ENCODE measurements around the gene FSHR. TPM values are rescaled to one million over a fixed set of nuclear protein-coding genes. Genes with fewer than 3 reads are reported as not detected.

FSHR gene
- total RNA-seq, 1 donor from 2014 or later: not detected

DNA sequence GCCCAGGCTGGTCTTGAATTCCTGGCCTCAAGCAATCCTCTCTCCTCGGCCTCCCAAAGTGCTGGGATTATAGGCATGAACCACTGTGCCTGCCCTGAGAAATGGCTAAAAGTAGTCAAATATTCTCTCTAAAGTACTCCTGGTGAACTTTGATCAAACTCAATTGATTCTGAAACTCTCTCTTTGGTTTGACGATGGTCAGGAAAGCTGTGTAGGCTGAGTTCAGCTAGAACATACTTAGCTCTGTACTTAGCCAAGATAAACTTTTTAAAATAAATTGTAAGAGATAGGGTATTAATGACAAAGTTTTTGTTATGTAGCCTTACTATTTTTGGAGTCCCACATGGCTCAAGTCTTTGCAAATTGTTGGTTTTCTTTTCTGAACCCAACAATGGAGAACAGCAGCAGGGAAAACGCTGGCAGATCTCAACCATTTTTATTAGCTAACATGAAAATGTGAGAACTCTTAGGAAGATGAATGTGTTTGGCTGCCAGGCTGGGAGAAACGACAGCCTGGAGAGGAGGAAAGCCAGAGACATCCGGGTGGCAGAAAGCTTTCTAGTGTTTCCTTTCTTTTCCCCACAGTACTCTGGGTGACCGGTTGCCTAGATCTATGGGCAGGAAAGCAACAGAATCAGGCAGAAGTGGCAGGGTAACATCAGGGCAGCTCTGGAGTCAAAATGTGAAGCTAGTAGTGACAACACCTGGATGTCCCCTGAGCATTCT lies 205.8 kb downstream of the FSHR start:
- no peak overlapping the region for H3K4me3 ChIP-seq (ENCODE audit: low read depth, low read length)
- TF ChIP-seq, protein P1, sequence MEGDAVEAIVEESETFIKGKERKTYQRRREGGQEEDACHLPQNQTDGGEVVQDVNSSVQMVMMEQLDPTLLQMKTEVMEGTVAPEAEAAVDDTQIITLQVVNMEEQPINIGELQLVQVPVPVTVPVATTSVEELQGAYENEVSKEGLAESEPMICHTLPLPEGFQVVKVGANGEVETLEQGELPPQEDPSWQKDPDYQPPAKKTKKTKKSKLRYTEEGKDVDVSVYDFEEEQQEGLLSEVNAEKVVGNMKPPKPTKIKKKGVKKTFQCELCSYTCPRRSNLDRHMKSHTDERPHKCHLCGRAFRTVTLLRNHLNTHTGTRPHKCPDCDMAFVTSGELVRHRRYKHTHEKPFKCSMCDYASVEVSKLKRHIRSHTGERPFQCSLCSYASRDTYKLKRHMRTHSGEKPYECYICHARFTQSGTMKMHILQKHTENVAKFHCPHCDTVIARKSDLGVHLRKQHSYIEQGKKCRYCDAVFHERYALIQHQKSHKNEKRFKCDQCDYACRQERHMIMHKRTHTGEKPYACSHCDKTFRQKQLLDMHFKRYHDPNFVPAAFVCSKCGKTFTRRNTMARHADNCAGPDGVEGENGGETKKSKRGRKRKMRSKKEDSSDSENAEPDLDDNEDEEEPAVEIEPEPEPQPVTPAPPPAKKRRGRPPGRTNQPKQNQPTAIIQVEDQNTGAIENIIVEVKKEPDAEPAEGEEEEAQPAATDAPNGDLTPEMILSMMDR (IDR thresholded peaks at IDR 0.05; ENCODE audit: insufficient read depth, low read length, severe bottlenecking): no peak
- FAIRE-seq (no peak), DNase-seq (ENCODE audit: low read depth) (no peak)
- no peaks in the 10 kb centered on the region for H3K27me3 ChIP-seq (ENCODE audit: control insufficient read depth, insufficient read depth, low read length)
- H3K36me3 ChIP-seq (ENCODE audit: control insufficient read depth, insufficient read depth, low read length): no peaks in the 10 kb centered on the region

DNA sequence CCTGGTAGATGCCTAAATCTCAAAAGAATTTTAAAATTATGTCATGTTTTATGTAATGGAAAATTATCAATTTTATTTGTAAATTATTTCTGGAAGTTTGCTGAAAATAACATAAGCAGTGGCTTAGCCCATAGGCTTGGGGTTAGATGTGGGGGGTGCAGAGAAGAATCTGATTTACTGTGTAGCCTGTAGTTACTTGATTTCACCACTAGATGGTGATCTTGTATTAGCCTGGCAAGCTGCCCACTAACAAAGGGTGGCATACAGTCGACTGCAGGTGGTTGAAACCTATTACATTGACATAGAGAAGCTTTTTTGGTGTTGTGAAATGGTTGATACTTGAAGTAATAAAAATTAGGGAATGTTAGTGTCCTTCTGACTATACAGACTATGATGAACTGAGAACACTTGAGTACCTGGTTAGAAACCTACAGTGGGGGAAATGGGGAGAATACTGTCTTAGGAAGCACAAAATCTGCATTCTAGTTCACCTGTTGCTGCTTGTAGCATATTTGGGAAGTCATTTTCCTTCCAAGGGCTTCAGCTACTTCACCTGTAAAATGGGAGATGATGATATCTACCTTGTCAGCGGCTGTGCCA lies 207.8 kb downstream of the FSHR start:
- FAIRE-seq (no peak), DNase-seq (ENCODE audit: low read depth) (peak; percentile 59)
- H3K27me3 ChIP-seq (ENCODE audit: control insufficient read depth, insufficient read depth, low read length): no peaks in the 10 kb centered on the region

DNA sequence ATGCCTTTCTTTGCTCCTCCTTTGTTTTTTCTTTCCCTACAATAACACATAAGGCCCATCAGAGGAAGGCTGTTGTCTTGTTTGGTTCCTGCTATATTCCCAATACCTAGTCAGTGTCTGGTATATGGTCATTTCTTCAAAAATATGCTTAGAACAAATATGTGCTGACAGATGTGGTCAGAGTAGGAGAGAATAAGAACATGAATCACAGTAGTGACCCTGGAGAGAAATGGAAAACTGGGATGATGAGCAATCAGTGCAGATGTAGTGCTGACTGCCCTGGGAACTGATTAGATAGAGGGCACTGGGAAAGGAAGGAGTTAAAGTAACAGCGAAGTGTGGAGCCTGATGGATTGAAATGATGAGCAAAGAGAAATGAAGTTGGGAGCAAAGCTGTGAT lies 209.4 kb downstream of the FSHR start:
- FAIRE-seq (no peak), DNase-seq (ENCODE audit: low read depth) (no peak)
- no peaks in the 10 kb centered on the region for H3K27me3 ChIP-seq (ENCODE audit: control insufficient read depth, insufficient read depth, low read length)
- H3K4me3 ChIP-seq (ENCODE audit: low read depth, low read length): no peak overlapping the region
- TF ChIP-seq, protein P1 (IDR thresholded peaks at IDR 0.05; ENCODE audit: insufficient read depth, low read length, severe bottlenecking): no peak
- H3K36me3 ChIP-seq (ENCODE audit: control insufficient read depth, insufficient read depth, low read length): no peaks in the 10 kb centered on the region

More for the DNA sequence above, 207.8 kb downstream of the FSHR start:
- Histone ChIP-seq H3K4me3 (ENCODE audit: low read depth, low read length) (no peak overlapping the region), H3K36me3 (ENCODE audit: control insufficient read depth, insufficient read depth, low read length) (no peaks in the 10 kb centered on the region)
- TF ChIP-seq, protein P1 (IDR thresholded peaks at IDR 0.05; ENCODE audit: insufficient read depth, low read length, severe bottlenecking): peak; percentile 74

DNA sequence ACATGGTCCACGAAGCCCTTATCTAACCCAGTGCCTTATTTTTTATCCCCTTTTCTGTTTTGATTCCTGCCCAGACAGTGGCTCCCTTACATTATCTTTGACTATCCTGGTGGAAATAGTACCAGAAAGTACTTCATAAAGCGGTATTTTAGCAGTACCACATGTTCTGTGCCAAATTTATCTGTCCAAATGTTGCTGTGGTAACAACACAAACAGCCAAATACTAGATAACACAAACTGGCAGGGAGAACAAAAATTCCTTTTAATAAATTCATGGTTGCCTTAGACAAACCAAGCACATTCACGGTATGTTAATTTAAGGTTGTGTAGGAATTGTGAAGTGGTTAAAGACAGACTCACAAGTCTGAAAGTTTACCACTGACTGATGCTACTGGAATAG lies 210.9 kb downstream of the FSHR start:
- Histone ChIP-seq H3K4me3 (ENCODE audit: low read depth, low read length) (no peak overlapping the region), H3K36me3 (ENCODE audit: control insufficient read depth, insufficient read depth, low read length) (no peaks in the 10 kb centered on the region), H3K27me3 (ENCODE audit: control insufficient read depth, insufficient read depth, low read length) (no peaks in the 10 kb centered on the region)
- FAIRE-seq (no peak), DNase-seq (ENCODE audit: low read depth) (no peak)
- TF ChIP-seq, protein P1 (IDR thresholded peaks at IDR 0.05; ENCODE audit: insufficient read depth, low read length, severe bottlenecking): no peak

DNA sequence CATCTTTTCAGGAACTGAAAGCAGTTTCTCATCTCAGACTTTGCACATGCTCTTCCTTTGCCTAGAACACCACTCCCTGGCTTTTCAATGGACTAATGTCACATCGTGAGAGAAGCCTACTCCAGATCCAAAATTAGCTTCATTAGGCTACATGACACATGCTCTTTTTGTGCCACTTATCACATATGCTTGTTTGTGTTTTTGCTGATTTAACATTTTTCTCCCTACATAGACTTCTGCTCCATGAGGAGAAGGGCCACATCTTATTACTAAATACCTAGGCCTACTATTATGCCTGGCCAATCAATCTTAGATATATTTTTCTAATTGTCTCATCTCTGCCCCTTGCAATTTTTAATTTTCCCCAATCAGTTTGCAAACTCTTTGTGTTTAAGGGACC lies 212.4 kb downstream of the FSHR start:
- TF ChIP-seq, protein P1 (IDR thresholded peaks at IDR 0.05; ENCODE audit: insufficient read depth, low read length, severe bottlenecking): no peak
- Histone ChIP-seq H3K4me3 (ENCODE audit: low read depth, low read length) (no peak overlapping the region), H3K36me3 (ENCODE audit: control insufficient read depth, insufficient read depth, low read length) (no peaks in the 10 kb centered on the region), H3K27me3 (ENCODE audit: control insufficient read depth, insufficient read depth, low read length) (no peaks in the 10 kb centered on the region)
- no peak for FAIRE-seq
- no peak for DNase-seq (ENCODE audit: low read depth)
